Stomach (tissue), 9 donors: ENCODE data around the gene FBXW11. TPM values are rescaled to one million over a fixed set of nuclear protein-coding genes. Genes with fewer than 3 reads are reported as not detected.

ENCODE experiments used
- DNase-seq, 2 donors: peaks; one replicate each; pipeline versions ENCODE4 v3.0.0 to v3.0.0-alpha.2; 2013 to 2019
- H3K27ac ChIP-seq, 5 donors: fragments of 200-600 bp in 4 of 5; sonication (generic) in 4 of 5; one replicate each; pipeline ENCODE4 v1.5.1; 2013 to 2019; ENCODE audit warnings: mild to moderate bottlenecking in 1 of 5, moderate library complexity in 1 of 5
- H3K27me3 ChIP-seq, 3 donors: fragments of 200-600 bp; sonication (generic); one replicate each; pipeline ENCODE4 v1.5.1; 2017 to 2019; ENCODE audit warnings: mixed run types in 1 of 3
- H3K36me3 ChIP-seq, 4 donors: fragments of 200-600 bp; sonication (generic); 1 replicate in 3 of 4; 2 replicates in 1 of 4; pipeline ENCODE4 v1.5.1; 2016 to 2019
- H3K4me1 ChIP-seq, 4 donors: fragments of 200-600 bp; sonication (generic); one replicate each; pipeline ENCODE4 v1.5.1; 2016 to 2019
- H3K4me3 ChIP-seq, 4 donors: fragments of 200-600 bp; sonication (generic) in 3 of 4; one replicate each; pipeline ENCODE4 v1.5.1; 2016 to 2019; ENCODE audit warnings: mild to moderate bottlenecking in 1 of 4
- H3K9me3 ChIP-seq, 4 donors: fragments of 200-600 bp; sonication (generic); one replicate each; pipeline ENCODE4 v1.5.1; 2016 to 2019
- EP300 ChIP-seq: sonication (generic); formaldehyde crosslinking; IDR thresholded peaks from one replicate; pipeline ENCODE4 v1.6.1; 2017; ENCODE audit warnings: antibody characterized with exemption
- POLR2A ChIP-seq, 4 donors: fragments of 450-650 bp; IDR thresholded peaks; one replicate each; pipeline ENCODE4 v1.6.1; 2016; ENCODE audit warnings: antibody characterized with exemption in 4 of 4, control low read depth in 2 of 4, mild to moderate bottlenecking in 1 of 4, moderate library complexity in 1 of 4
- POLR2AphosphoS5 ChIP-seq, 3 donors: sonication (generic); formaldehyde crosslinking; IDR thresholded peaks; one replicate each; pipeline ENCODE4 v1.6.1; 2016; ENCODE audit warnings: antibody characterized with exemption in 3 of 3
- WGBS, 5 donors: extraction: QIAGEN DNeasy Blood & Tissue Kit in 3 of 5; methylation state at CpG; one replicate each; pipeline versions ENCODE4 v1.1.5 to v1.1.7; 2013 to 2018; 5-methylcytosine and 5-hydroxymethylcytosine counted together
- intact Hi-C: fragments of 100-400 bp; cut with DNase I; formaldehyde crosslinking; loops from one replicate; pipeline ENCODE4 v1.15.1; 2023; ENCODE audit warnings: low total_unique reads
- polyA plus RNA-seq, 3 donors: library from polyadenylated mRNA; stranded (reverse); fragments of 200-250 nt; gene quantifications; one replicate each; pipeline ENCODE4 v1.2.3, GENCODE V29; 2013
- total RNA-seq, 5 donors: library from RNA; depleted of rRNA; stranded (reverse); fragments of >200 nt; gene quantifications; one replicate each; pipeline versions ENCODE4 v1.1.0 to v1.2.3, GENCODE V29; 2014 to 2016
- TF ChIP-seq, protein P1 (sequence below), 7 experiments: fragments of 450-650 bp in 4 of 7; fragments of 200-600 bp in 3 of 7; sonication (generic) in 3 of 7; IDR thresholded peaks; one replicate each; pipeline ENCODE4 v1.5.1; 2016 to 2019; ENCODE audit warnings: antibody characterized with exemption in 7 of 7, control low read depth in 2 of 7, mild to moderate bottlenecking in 1 of 7
- donor health status: healthy with polysubstance abuse.
- donor health status: Bipolar disorder and iron deficiency.
- donor health status: healthy.

FBXW11 gene
- total and polyA plus RNA-seq, 8 donors = 4.3 to 117 (median 25.5) TPM

DNA sequence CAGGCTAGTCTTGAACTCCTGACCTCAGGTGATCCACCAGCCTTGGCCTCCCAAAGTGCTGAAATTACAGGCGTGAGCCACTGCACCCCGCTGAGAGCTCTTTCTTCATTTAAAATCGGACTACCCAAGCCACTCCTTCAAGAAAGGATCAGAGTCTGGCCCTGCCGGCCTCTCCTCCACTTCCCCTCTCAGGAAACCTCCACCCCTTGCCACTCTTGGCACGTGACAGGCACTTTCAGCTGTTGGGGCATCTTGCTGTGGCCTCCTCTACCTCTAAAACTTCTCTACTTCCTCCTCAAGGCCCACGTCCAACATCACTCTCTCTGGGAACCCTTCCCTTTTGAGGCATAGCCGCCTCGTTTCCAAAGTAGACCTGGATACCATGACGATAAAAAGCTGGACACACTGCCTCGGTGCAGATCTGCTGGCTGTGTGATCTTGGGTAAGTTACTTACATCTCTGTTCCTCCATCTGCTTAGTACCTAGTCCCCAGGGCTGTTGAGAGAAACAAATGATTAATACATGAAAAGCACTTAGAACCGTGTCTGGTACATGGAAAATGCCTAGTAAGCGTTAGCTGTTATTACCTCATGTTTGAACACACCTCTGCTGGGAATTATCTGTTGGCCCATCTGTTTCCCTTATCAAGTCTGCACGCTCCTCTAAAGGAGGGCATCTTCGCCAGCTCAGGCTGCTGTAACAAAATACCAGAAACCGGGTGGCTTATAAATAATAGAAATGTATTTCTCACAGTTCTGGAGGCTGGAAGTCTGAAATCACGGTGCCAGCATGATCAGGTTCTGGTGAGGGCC, 165.5 kb downstream of the FBXW11 start:
- H3K9me3 ChIP-seq = no peaks in the 10 kb centered on the region
- H3K36me3 ChIP-seq = peaks cover 0 to 5% (median 0%) of the 10 kb centered on the region in 4 donors
- no peak for TF ChIP-seq EP300
- no peak for TF ChIP-seq POLR2A (IDR thresholded peaks at IDR 0.05)
- TF ChIP-seq, protein P1, sequence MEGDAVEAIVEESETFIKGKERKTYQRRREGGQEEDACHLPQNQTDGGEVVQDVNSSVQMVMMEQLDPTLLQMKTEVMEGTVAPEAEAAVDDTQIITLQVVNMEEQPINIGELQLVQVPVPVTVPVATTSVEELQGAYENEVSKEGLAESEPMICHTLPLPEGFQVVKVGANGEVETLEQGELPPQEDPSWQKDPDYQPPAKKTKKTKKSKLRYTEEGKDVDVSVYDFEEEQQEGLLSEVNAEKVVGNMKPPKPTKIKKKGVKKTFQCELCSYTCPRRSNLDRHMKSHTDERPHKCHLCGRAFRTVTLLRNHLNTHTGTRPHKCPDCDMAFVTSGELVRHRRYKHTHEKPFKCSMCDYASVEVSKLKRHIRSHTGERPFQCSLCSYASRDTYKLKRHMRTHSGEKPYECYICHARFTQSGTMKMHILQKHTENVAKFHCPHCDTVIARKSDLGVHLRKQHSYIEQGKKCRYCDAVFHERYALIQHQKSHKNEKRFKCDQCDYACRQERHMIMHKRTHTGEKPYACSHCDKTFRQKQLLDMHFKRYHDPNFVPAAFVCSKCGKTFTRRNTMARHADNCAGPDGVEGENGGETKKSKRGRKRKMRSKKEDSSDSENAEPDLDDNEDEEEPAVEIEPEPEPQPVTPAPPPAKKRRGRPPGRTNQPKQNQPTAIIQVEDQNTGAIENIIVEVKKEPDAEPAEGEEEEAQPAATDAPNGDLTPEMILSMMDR (IDR thresholded peaks at IDR 0.05) = no peak
- TF ChIP-seq POLR2AphosphoS5 (IDR thresholded peaks at IDR 0.05) = no peak
- DNase-seq = peak in 1 of 2 donors; percentile 39
- no peaks in the 10 kb centered on the region for H3K4me1 ChIP-seq
- intact Hi-C loops = no loop called here
- 79 to 88% (median 84%) methylated on average over 15 to 16 of the region's 16 CpGs for WGBS, 5 donors
- H3K27ac ChIP-seq = no peak overlapping the region
- no peaks in the 10 kb centered on the region for H3K27me3 ChIP-seq
- H3K4me3 ChIP-seq = no peak overlapping the region

DNA sequence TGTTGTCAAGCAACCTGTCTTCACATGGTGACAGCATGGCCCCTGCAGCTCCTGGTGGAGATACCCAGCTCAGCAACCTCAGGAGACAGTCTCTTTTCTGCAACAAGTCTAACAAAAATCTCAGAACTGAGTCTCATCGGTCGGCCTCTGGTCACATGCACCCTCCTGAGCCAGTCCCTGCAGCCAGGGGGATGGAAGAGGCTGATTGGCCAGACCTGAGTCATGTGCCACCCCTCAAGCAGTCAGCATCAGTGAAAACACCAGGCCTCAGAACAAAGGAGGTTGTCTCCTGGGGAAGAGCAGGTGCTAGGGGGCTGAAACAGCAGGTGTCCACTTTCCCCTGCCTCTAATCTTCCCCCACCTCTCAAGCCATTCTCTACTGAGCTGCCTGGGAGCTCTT, 166.4 kb downstream of the FBXW11 start:
- TF ChIP-seq, protein P1 (IDR thresholded peaks at IDR 0.05) = no peak
- Histone ChIP-seq H3K9me3 (no peaks in the 10 kb centered on the region), H3K36me3 (peaks cover 0 to under 1% (median 0%) of the 10 kb centered on the region in 4 donors), H3K4me1 (no peaks in the 10 kb centered on the region), H3K27ac (no peak overlapping the region), H3K27me3 (no peaks in the 10 kb centered on the region), H3K4me3 (no peak overlapping the region)
- intact Hi-C loops = no loop called here
- DNase-seq = no peak
- 42 to 48% (median 48%) methylated on average over 2 of the region's 2 CpGs; no CpG with 5 or more reads in 1 of the 5 donors for WGBS, 5 donors

DNA sequence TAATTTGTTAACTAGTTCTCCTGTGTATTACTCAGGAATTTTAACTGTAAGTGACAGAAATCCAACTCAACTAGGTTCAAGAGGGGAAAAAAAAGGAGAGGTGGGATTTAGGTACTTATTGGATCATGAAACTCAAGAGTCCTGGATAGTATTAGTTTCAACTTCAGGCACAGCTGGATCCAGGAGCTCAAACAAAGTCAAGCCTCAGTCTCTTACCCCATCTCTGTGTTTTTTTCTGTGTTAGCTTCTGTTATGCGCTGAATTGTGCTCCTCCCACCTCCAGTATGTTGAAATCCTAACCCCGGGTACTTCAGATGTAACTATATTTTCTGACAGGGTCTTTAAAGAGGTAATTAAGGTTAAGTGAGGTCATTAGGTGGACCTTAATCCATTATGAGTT, 167.3 kb downstream of the FBXW11 start:
- no peak overlapping the region for H3K27ac ChIP-seq
- H3K9me3 ChIP-seq = no peaks in the 10 kb centered on the region
- no peaks in the 10 kb centered on the region for H3K27me3 ChIP-seq
- no peak overlapping the region for H3K4me3 ChIP-seq
- no peak for DNase-seq
- no peaks in the 10 kb centered on the region for H3K4me1 ChIP-seq
- H3K36me3 ChIP-seq = no peaks in the 10 kb centered on the region
- WGBS, 5 donors = 75 to 94% (median 82%) methylated on average over 2 of the region's 2 CpGs
- intact Hi-C loops = no loop called here
- TF ChIP-seq, protein P1 (IDR thresholded peaks at IDR 0.05) = no peak
- TF ChIP-seq EP300 = no peak
- TF ChIP-seq POLR2A (IDR thresholded peaks at IDR 0.05) = no peak
- no peak for TF ChIP-seq POLR2AphosphoS5 (IDR thresholded peaks at IDR 0.05)

DNA sequence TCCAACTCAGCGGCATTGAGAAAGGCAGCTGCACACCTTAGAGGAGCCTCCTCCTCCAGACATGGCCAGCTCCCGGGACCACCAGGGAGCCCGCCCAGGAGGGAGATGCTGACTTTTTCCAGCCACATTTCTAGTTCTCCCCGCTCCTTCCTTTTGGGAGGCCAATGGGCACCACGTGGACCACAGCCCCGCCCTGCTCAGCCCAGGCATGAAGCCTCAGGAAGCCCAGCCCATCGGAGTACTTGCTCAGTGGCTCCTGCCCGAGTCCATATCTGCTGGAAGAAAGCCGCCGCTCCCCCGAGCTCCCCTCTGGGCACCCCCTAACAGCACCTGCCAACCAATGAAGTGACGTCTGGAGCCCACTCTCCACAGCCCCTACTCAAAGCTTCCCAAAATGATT, 168.4 kb downstream of the FBXW11 start:
- WGBS, 5 donors = 69 to 80% (median 75%) methylated on average over 12 of the region's 12 CpGs
- intact Hi-C loops = no loop called here
- no peaks in the 10 kb centered on the region for H3K4me1 ChIP-seq

More for the DNA sequence above, 168.4 kb downstream of the FBXW11 start:
- no peak for DNase-seq
- peaks cover 0 to 7% (median 0%) of the 10 kb centered on the region in 4 donors for H3K36me3 ChIP-seq
- TF ChIP-seq EP300 (no peak), POLR2A (IDR thresholded peaks at IDR 0.05) (no peak), POLR2AphosphoS5 (IDR thresholded peaks at IDR 0.05) (no peak)
- TF ChIP-seq, protein P1 (IDR thresholded peaks at IDR 0.05) = no peak
- no peak overlapping the region for H3K27ac ChIP-seq
- H3K27me3 ChIP-seq = no peaks in the 10 kb centered on the region
- peaks cover 0 to 9% (median 3%) of the 10 kb centered on the region in 4 donors for H3K9me3 ChIP-seq
- H3K4me3 ChIP-seq = no peak overlapping the region
